Muscle of back (tissue), 13 donors: Measurements from ENCODE around the gene ID2. TPM values are rescaled to one million over a fixed set of nuclear protein-coding genes. Genes with fewer than 3 reads are reported as not detected.

Experiments used
- DNase-seq, 3 donors: peaks; one replicate each; pipeline versions ENCODE4 v3.0.0 to v3.0.0-alpha.2; 2013
- long read RNA-seq, 9 donors: transcript quantifications; one replicate each; lab custom pipeline, GENCODE V29; 2026
- polyA plus RNA-seq, 10 donors: library from polyadenylated mRNA; unstranded; fragments of 120-200 nt; gene quantifications; one replicate each; pipeline ENCODE4 v1.2.1, GENCODE V29; 2013; ENCODE audit not compliant: insufficient read length in 10 of 10

Gene ID2
- 10 to 100 TPM; 22.3 to 76.4 (median 36.7) TPM for polyA plus RNA-seq
- long read RNA-seq, donor 1, transcript ID2-203 (3 exons, 1,362 nt): major isoform, 16 of 18 reads
- long read RNA-seq, donor 1, partial matches to known transcripts: 0 of 18 reads
- long read RNA-seq, donor 1, other reads (novel, unspliced or antisense): 0 of 18 reads
- long read RNA-seq, donor 2, transcript ID2-203 (3 exons, 1,362 nt): major isoform, 27 of 28 reads
- long read RNA-seq, donor 2, partial matches to known transcripts: 0 of 28 reads
- long read RNA-seq, donor 2, other reads (novel, unspliced or antisense): 0 of 28 reads
- long read RNA-seq, donor 3: 0 reads
- long read RNA-seq, donor 4, transcript ID2-203 (3 exons, 1,362 nt): major isoform, 23 of 26 reads
- long read RNA-seq, donor 4, partial matches to known transcripts: 0 of 26 reads
- long read RNA-seq, donor 4, other reads (novel, unspliced or antisense): 0 of 26 reads
- long read RNA-seq, donor 5, transcript ID2-203 (3 exons, 1,362 nt): major isoform, 24 of 32 reads
- long read RNA-seq, donor 5, partial matches to known transcripts: 7 of 32 reads
- long read RNA-seq, donor 5, other reads (novel, unspliced or antisense): 0 of 32 reads
- long read RNA-seq, donor 6, transcript ID2-203 (3 exons, 1,362 nt): major isoform, 27 of 33 reads
- long read RNA-seq, donor 6, partial matches to known transcripts: 5 of 33 reads
- long read RNA-seq, donor 6, other reads (novel, unspliced or antisense): 0 of 33 reads
- long read RNA-seq, donor 7, transcript ID2-203 (3 exons, 1,362 nt): major isoform, 9 of 16 reads
- long read RNA-seq, donor 7, partial matches to known transcripts: 5 of 16 reads
- long read RNA-seq, donor 7, other reads (novel, unspliced or antisense): 0 of 16 reads
- long read RNA-seq, donor 8, transcript ID2-203 (3 exons, 1,362 nt): major isoform, 27 of 28 reads
- long read RNA-seq, donor 8, partial matches to known transcripts: 0 of 28 reads
- long read RNA-seq, donor 8, other reads (novel, unspliced or antisense): 0 of 28 reads
- long read RNA-seq, donor 9: 0 reads

GRCh38 chr2:8681786-8682692, at the start of gene ID2:
ID2 (plus strand) TSS chr2:8682056; CDS start chr2:8682166, 110 bp downstream.
- peak; percentile 99 for DNase-seq

DNA sequence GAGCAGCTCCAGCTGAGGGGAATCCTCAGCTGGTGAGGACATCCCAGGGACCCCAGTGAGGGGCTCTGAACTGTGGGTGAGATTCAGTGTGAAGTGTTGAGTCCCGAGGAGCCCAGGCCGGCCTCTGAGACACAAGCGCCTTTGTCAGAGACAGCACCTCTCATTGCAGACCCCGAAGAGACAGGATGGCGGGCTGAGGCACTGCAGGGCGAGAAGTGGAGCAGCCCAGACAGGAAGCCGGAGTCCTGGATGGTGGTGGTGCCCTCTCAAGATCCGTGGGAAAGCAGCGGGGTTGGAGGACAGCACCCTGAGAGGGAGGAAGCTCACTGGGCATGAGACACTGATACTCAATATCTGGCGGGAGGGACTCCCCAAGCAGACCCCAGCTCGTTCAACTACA, 49.1 kb upstream of the ID2 start:
- DNase-seq: no peak

DNA sequence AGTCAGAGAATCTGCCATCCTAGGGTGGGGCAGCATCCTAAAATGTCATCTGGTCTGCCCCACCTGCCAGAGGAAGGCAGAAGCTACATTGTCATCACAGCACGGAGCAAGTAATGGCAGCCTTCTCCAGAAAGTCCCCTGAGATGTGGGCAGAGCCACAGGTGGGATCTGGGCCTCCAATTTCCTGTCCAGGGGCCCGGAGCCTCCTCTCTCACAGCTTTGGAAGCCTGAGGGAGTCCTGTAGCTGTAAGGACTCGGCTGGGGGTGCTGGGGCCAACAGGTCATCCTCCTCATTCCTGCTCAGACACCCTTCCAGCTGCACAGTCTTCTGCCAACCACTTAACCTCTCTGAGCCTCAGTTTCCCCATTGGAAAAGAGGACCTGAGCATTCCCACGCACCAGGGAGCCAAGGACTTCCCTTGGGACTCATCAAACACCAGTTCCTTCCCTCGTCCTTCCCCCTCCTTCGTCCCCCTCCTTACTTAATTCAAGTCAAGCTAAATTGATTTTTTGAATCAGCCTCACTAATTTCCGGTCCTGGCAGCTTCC, 48.6 kb upstream of the ID2 start:
- DNase-seq: no peak

DNA sequence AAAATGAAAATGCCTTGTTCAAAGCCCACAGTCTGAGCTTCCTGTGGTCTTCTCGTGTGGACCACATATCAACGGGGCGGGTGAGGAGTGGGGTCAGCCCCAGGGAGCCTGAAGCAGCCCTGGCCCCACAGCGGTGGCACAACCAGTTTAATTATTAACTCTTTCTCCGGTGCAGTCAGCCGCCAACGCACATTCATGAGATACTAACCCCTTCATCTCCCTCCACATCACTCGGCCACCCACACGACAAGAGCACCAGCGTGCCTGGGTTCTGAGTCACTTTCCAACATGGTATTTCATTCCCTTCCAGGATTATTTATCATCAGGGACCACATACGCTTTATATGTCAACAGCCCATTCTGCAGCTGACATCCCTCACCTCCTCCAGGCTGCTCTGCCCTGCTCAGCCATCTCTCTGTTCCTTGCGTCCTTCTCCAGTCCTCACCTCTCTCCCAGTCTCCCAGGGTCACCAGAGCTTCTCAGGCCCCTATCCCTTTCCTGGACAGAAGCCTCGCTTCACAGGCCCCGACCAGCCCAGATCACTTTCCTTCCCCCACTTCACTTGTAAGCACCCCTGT, 48.0 kb upstream of the ID2 start:
- DNase-seq: peak in 1 of 3 donors; percentile 94

DNA sequence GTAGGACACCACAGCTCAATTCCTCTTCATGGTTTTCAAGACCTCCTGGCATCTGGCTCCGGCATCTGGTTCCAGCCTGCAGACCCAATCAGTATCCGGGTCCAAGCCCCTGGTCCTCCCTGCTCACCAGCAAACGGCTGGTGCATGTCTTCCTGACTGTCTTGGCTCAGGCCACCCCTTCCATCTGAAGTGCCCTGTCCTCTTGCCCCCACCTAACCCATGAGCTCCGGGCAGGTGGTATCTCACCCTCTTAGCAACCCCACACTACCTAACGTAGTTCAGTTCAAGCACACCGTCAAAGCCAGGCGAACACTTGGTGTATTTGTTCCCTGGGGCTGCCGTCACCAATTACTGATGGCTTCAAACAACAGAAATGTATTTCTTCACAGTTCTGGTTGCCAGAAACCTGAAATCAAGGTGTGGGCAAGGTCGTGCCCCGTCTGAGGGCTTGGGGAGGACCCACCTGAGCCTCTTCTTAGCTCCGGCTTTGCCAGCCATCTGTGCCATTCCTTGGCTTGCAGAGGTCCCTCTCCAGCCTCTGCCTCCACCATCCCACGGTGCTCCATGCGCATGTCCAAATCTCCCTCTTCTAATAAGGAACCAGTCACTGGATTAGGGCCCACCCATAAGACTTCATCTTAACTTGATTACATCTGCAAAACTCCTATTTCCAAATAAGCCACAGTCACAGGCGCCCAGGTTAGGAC, 47.2 kb upstream of the ID2 start:
- no peak for DNase-seq

DNA sequence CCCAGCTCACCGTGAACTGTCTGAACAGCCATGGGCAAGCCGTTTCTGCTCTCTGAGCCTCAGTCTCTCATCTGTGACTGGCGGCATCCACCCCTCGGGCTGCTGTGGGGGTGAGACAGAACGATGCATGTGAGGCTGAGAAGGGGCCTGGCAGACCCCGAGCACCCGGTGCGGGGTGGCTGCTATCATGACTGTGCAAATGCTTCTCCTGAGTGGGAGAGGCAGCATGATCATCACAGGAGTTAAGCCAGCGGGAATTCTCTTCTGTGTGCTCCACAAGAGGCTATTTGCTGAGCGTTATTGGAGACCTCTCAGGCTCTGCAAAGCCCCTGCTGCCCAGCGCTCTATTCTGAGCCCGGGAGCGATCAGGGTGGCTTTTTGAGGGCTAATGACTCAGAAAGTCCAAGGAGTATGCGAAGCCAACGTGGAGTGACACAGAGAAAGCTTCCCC, 45.8 kb upstream of the ID2 start:
- no peak for DNase-seq

GRCh38 chr2:8636721-8637636, 44.9 kb upstream of the ID2 start:
- peak in 2 of 3 donors; percentile 33 to 48 for DNase-seq

DNA sequence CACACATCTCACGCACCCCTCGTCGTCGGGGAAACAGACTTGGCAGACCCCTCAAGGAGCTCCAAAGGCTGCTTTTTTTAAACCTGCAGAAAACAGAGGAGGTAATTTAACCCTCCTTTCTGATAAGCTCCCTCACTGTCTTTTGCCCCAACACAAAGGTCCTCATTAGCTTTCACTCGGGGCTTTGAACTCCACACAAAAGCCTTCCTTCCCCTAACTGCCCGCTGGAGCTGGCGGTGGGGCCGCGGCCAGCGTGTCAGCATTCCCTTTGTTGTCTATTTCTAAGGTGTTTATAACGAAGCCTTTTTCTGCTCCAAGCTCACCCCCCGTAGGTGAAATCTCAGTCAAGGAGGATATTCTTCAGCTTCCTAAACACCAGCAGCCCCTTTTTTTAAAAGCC, 43.5 kb upstream of the ID2 start:
- DNase-seq: no peak

GRCh38 chr2:8639122-8639635, 42.7 kb upstream of the ID2 start:
- DNase-seq: no peak

- no peak for DNase-seq
These were observed 41.4 kb upstream of the ID2 start for GRCh38 chr2:8640498-8640897.

DNA sequence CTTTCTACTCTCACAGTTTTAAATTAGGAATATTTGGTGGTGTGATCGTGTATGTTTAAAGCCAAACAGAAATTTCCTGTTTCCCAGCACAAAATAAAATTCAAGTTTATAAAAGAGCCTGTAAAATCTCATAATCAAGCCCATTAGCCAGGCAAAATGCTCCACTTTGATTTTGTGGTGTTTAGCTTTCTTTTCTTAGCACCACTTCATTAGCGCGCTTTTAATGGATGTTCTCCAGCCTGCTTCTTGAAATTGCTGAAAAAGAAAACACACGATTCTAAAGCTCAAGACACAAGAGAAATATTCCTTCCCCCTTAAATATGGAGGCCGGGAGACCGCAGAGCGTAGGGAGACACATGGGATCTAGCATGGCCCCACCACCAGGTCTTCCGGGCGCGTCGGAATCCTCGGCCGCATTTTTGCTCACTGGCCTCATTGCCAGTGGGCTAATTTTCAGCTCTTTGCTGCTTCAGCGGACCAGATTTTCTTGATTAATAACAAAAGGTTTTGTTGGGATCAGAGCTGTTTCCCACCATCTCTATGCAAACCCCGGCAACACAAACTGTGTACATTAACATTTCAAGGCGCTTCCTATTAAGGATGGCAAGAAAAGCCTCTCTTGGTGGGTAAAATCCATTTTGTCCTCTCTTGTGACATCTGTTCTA, 40.4 kb upstream of the ID2 start:
- no peak for DNase-seq

DNA sequence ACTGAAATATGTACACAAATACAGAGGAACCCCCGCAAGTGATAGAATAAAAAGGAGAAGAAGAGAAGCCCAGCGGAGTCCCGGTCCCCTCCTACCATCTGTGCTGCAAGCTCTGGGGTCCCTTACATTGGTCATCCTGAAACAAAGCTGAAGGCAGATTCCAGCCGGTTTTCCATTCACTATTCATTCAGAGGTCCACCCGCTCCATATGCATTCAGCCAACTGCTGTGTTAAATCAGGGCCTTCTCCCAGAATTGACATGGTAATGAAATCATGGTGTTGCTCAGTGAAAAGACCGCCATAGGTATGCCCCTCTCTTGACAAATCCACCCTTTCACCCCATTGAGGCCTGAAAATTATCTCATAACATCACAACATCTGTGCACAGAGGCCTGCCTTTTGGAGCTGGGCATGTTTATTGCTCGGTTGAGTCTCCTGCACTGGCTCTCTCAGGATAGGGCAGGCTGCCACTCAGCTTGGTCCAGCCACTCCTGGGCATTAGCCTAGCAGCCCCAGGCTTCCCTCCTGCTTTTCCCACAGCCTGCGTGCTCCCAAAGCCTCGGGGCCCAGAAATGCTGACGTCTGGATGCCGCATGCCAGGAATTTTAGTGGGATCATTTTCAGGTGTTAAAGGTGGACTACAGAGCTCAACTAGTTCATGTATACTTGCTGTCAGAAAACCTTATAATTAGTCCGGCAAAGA, 39.3 kb upstream of the ID2 start:
- no peak for DNase-seq

DNA sequence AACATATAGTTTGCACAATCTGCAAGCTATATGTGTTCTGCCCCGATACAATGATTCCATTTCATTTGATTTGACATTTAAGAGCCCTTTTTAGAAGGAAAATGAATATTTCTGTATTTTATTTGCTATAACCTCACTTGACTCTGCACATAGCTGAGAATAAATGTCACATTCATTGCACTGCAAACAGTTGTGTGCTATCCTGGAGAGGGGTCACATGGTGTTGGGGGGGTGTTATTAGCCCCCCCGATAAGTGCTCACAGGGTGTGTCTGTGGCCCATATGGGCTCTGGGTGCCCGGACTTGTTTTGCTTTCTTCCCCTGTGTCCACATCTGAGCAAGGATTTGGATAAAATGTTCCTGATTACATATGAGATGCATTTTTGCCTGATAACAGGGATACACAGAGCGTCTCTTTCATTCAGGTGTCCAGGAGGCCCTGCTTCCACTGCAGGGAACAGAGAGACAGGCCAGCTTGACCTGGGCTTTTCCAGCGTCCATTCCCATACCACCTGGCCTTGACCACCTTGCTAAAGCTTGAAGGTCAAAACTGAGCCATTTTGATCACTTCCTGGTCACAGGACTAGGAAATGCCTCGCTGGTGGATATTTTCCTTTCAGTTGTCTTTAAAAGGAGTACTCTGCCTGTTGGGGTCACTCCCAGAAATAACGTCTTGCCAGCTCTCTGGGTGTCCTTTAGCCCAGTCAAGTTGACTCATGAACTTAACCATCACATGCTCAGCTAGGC, 38.4 kb upstream of the ID2 start:
- no peak for DNase-seq

GRCh38 chr2:8643996-8644356, 37.9 kb upstream of the ID2 start:
- no peak for DNase-seq

DNA sequence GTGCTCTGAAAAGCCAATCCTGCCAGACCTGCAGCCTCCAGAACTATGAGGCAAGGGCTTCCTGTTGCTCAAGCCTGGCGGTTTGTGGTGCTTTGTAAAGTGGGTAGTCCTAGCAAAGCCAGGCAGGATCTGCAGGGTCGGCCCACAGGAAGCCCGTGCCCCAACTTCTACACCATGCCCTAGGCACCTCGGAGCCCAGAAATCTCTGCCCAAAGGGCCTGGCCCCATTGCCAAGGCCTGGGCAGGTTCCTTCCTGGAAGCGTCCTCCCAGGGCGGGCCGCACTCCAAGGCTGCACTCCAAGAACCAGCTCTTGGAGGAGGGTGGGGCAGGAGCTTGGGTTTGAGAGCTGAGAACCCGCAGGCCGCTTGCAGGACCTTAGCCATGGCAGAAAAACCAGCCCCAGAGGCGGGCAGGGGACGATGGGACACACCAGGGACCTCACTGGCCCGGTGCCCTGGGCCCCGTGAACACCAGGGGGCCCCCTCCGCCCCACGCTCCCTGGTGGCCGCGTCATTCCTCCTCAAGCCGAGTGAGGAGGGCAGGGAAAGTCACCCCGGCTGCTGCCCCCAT, 37.2 kb upstream of the ID2 start:
- DNase-seq: no peak

GRCh38 chr2:8645176-8645831, 36.6 kb upstream of the ID2 start:
- DNase-seq: no peak
